ENCODE measurements around the gene CYP4B1. TPM values are rescaled to one million over a fixed set of nuclear protein-coding genes. Genes with fewer than 3 reads are reported as not detected.
"Not testable (repeated sequence)": the region's sequence is repeated elsewhere in the genome, so short reads cannot be mapped to it uniquely, and the experiment has no call there.

The CYP4B1 gene
- 100 to 1,000 TPM in 2 of 4 donors, 10 to 100 TPM in 2; 14.0 to 147 (median 109) TPM for total RNA-seq

DNA sequence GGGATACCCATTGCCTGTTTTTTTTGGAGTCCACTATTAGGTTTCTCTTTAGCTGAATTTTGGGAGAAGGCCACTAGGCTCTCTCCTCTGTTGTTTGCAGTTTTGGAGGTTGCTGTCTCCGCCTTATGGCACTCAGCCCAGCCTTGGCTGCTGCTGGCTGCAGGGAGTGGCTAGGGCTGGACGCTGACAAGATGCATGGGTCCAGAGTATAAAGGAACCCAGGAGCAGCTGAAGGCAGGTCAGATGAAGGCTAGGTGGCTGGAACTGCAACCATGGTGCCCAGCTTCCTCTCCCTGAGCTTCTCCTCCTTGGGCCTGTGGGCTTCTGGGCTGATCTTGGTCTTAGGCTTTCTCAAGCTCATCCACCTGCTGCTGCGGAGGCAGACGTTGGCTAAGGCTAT is at the start of gene CYP4B1:
Gene CYP4B1, plus strand, starts transcription at position 237 of the 400 bp plus-strand sequence. Its CDS starts 36 bp downstream, at position 273.
- no peaks in the 10 kb centered on the region for H3K36me3 ChIP-seq
- H3K27ac ChIP-seq = peak within 1 kb of the TSS; percentile 55 to 86 (median 70)
- 37 to 49% methylated on average over 2 of the region's 4 CpGs for WGBS, 2 donors
- H3K9me3 ChIP-seq = no peaks in the 10 kb centered on the region
- H3K4me3 ChIP-seq = peak within 1 kb of the TSS; percentile 25 to 59 (median 46)
- TF ChIP-seq, protein P1, sequence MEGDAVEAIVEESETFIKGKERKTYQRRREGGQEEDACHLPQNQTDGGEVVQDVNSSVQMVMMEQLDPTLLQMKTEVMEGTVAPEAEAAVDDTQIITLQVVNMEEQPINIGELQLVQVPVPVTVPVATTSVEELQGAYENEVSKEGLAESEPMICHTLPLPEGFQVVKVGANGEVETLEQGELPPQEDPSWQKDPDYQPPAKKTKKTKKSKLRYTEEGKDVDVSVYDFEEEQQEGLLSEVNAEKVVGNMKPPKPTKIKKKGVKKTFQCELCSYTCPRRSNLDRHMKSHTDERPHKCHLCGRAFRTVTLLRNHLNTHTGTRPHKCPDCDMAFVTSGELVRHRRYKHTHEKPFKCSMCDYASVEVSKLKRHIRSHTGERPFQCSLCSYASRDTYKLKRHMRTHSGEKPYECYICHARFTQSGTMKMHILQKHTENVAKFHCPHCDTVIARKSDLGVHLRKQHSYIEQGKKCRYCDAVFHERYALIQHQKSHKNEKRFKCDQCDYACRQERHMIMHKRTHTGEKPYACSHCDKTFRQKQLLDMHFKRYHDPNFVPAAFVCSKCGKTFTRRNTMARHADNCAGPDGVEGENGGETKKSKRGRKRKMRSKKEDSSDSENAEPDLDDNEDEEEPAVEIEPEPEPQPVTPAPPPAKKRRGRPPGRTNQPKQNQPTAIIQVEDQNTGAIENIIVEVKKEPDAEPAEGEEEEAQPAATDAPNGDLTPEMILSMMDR (IDR thresholded peaks at IDR 0.05) = no peak
- TF ChIP-seq POLR2A (IDR thresholded peaks at IDR 0.05) = peak in 3 of 4 donors; percentile 19 to 53 (median 36)
- intact Hi-C loops (cut with DNase I) = no loop called here
- H3K27me3 ChIP-seq = no peaks in the 10 kb centered on the region
- peaks cover 0 to 64% (median 4%) of the 10 kb centered on the region in 3 donors for H3K4me1 ChIP-seq
- DNase-seq = no peak

DNA sequence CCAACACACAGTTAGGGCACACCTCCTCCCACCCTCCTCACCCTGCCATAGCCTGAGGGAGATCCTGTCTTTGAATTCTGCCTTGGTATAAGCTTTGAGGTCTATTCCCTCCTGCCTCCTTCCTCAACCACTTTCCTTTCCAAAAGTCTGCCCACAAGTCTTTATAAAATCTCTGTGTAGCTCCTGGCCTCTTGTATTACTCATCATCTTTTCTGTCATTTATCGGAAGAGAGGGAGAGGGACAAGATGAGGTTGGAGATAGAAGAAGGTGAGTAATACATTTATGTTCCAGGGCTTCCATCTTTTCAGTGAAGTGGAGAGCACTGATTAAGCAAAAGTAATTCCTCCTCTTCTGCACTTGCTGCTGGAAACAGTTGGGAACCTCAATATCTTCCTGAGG is 49.4 kb upstream of the CYP4B1 start:
- Histone ChIP-seq H3K27me3 (peaks cover 0 to 24% (median 0%) of the 10 kb centered on the region in 4 donors), H3K4me3 (no peak overlapping the region), H3K36me3 (no peaks in the 10 kb centered on the region), H3K27ac (peak overlapping the region; percentile 58 to 86 (median 74)), H3K4me1 (peaks cover 7 to 63% (median 12%) of the 10 kb centered on the region in 3 donors), H3K9me3 (no peaks in the 10 kb centered on the region)
- no peak for DNase-seq
- no peak for TF ChIP-seq POLR2A (IDR thresholded peaks at IDR 0.05)
- TF ChIP-seq, protein P1 (IDR thresholded peaks at IDR 0.05) = no peak
- intact Hi-C loops (cut with DNase I) = loop anchor here (10.0 kb wide), 1 partner anchor 245 kb away; no protein-coding TSS in a partner anchor
- 25% methylated on average over 1 of the region's 1 CpG; no CpG with 5 or more reads in 1 of the 2 donors for WGBS, 2 donors

DNA sequence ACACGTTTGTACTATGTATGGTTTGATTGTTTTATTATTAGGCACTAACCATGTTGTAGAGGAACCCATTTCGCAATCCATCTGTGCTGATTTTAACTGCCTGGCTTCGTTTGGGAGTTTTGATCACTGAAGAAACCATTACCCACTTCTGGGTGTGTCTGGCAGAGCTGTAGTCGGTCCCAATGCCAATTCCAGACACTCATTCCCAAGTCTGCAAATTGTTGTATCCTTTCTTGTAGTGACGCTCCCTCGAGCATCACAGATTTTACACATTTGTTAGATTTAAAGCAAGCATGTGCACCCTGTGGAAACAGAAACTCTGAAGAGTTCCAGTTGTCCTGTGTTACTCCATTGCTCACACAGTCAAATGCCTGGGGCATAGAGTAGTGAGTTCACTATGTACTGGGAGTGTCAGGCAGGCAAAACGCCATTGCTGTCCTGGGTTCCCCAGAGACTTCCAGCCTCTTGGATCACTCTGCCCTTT is 48.9 kb upstream of the CYP4B1 start:
- 27 to 39% methylated on average over 7 of the region's 7 CpGs for WGBS, 2 donors
- TF ChIP-seq POLR2A (IDR thresholded peaks at IDR 0.05) = no peak
- TF ChIP-seq, protein P1 (IDR thresholded peaks at IDR 0.05) = no peak
- H3K27me3 ChIP-seq = peaks cover 0 to 27% (median 0%) of the 10 kb centered on the region in 4 donors
- peaks cover 8 to 69% (median 13%) of the 10 kb centered on the region in 3 donors for H3K4me1 ChIP-seq
- intact Hi-C loops (cut with DNase I) = loop anchor here (10.0 kb wide), 1 partner anchor 245 kb away; no protein-coding TSS in a partner anchor
- DNase-seq = no peak
- H3K36me3 ChIP-seq = no peaks in the 10 kb centered on the region
- no peak overlapping the region for H3K4me3 ChIP-seq
- peak overlapping the region; percentile 58 to 86 (median 74) for H3K27ac ChIP-seq
- no peaks in the 10 kb centered on the region for H3K9me3 ChIP-seq

DNA sequence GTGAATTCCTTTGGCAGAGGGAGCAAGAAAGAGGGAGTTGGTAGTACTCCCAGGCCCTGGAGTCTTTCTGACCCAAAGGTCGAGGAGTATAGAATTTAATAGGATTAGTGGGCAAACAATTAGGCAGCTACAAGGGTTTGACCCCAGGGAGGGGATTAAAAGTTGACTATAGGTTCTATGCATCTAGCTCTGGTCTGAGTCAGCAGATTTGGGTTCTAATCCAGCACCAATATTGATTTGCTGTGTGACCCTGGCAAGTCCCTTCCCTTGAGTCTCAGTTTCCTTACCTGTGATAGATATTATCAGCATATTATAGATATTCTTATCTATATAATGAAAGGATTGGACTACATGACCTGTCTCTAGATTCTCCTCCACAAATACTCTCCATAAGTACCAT is 44.9 kb upstream of the CYP4B1 start:
- no peak overlapping the region for H3K4me3 ChIP-seq
- H3K9me3 ChIP-seq = no peaks in the 10 kb centered on the region
- peaks cover 0 to 19% (median 0%) of the 10 kb centered on the region in 4 donors for H3K27me3 ChIP-seq
- TF ChIP-seq POLR2A (IDR thresholded peaks at IDR 0.05) = no peak
- TF ChIP-seq, protein P1 (IDR thresholded peaks at IDR 0.05) = no peak
- no peaks in the 10 kb centered on the region for H3K36me3 ChIP-seq
- H3K4me1 ChIP-seq = peaks cover 18 to 93% (median 25%) of the 10 kb centered on the region in 3 donors
- DNase-seq = no peak
- H3K27ac ChIP-seq = peak overlapping the region in 3 of 4 donors; percentile 36 to 66 (median 56)
- WGBS, 2 donors = 0 to 30% methylated on average over 1 of the region's 1 CpG
- intact Hi-C loops (cut with DNase I) = no loop called here

DNA sequence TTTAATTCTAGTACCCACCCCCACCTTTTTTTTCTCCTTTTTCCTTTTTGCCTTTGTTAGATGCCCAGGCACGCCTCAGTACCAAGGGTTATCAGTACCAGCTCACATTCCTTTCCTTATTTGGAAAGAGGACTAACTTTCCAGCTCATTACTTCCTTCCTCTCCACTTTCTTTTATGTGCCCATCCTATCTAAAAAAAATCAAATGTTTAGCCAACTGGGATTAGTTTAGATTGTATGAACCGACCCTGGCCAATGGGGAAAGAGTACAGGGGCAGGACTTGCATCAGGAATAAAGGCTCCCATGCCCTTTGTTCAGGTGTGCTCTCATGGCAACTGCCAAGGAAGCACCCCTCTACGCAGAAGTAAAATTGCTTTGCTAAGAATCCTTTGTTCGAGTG is 44.1 kb upstream of the CYP4B1 start:
- H3K4me3 ChIP-seq; H3K36me3 ChIP-seq; H3K9me3 ChIP-seq; DNase-seq; intact Hi-C loops (cut with DNase I): not testable (repeated sequence)
- WGBS, 2 donors = 43 to 44% methylated on average over 4 of the region's 4 CpGs
- H3K27me3 ChIP-seq = peaks cover 0 to 19% (median 0%) of the 10 kb centered on the region in 4 donors
- peaks cover 18 to 86% (median 23%) of the 10 kb centered on the region in 3 donors for H3K4me1 ChIP-seq
- H3K27ac ChIP-seq = peak overlapping the region; percentile 57 to 79 (median 69)

Measured in esophagus squamous epithelium (tissue), 5 donors.